Peyer's patch (tissue), 4 donors: ENCODE measurements around the gene ACTBL2.

Experiments
- POLR2A ChIP-seq, 2 donors: fragments of 450-650 bp; IDR thresholded peaks; one replicate each; pipeline ENCODE4 v1.5.1; 2017; ENCODE audit warnings: antibody characterized with exemption in 2 of 2, mild to moderate bottlenecking in 2 of 2, moderate library complexity in 2 of 2
- TF ChIP-seq, protein P1 (sequence below), 6 experiments: fragments of 450-650 bp in 4 of 6; fragments of 200-600 bp in 2 of 6; sonication (generic) in 1 of 6; IDR thresholded peaks; one replicate each; pipeline ENCODE4 v1.5.1; 2017 to 2019; ENCODE audit warnings: antibody characterized with exemption in 6 of 6, mild to moderate bottlenecking in 3 of 6, moderate library complexity in 1 of 6

DNA sequence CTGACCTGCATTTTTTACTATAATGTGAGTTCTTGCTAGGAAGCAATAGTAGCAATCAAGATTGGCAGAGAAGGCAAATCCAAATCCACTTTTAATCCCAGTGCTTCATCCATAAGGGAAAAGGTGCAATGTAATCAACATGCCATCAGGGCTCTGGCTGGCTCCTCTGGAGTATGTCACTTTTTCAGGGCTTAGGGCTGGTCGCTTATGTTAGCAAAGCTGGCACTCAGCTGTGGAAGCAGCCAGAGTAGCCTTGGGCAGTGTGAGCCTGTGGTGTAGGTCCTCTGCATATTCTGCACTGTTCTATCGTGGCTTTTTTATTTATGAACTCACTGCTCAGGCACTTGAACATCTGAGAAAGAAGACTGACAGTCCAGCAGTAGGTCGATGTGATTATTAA is 16.1 kb downstream of the ACTBL2 start:
- TF ChIP-seq, protein P1, sequence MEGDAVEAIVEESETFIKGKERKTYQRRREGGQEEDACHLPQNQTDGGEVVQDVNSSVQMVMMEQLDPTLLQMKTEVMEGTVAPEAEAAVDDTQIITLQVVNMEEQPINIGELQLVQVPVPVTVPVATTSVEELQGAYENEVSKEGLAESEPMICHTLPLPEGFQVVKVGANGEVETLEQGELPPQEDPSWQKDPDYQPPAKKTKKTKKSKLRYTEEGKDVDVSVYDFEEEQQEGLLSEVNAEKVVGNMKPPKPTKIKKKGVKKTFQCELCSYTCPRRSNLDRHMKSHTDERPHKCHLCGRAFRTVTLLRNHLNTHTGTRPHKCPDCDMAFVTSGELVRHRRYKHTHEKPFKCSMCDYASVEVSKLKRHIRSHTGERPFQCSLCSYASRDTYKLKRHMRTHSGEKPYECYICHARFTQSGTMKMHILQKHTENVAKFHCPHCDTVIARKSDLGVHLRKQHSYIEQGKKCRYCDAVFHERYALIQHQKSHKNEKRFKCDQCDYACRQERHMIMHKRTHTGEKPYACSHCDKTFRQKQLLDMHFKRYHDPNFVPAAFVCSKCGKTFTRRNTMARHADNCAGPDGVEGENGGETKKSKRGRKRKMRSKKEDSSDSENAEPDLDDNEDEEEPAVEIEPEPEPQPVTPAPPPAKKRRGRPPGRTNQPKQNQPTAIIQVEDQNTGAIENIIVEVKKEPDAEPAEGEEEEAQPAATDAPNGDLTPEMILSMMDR (IDR thresholded peaks at IDR 0.05) = no peak
- TF ChIP-seq POLR2A (IDR thresholded peaks at IDR 0.05) = no peak
